ENCODE data around the gene NME7.
A peak's percentile ranks its signal among the peaks of the same experiment; 100 is the strongest.
"Not testable (repeated sequence)": the region's sequence is repeated elsewhere in the genome, so short reads cannot be mapped to it uniquely, and the experiment has no call there.

NME7 gene

GRCh38 chr1:169367686-169368405 lies at the start of gene NME7, which contains the start of gene BLZF1:
Gene NME7, minus strand, starts transcription at chr1:169367797. Its CDS starts 87 bp downstream, at chr1:169367710.
Gene BLZF1, plus strand, starts transcription at chr1:169368195. Its CDS starts 1,328 bp downstream, at chr1:169369523.
- ChIA-PET CTCF (interaction anchor here (0.6 kb wide), 1 partner anchor 851 kb away, joined by 3 read pairs; no protein-coding TSS in a partner anchor), POLR2A (ENCODE audit: low non-redundant PET) (interaction anchor here (0.6 kb wide), 1 partner anchor 204 kb away, joined by 4 read pairs; no protein-coding TSS in a partner anchor)
- DNase-seq (ENCODE audit: low spot score): peak; percentile 96
- TF ChIP-seq CTCF (conservative IDR thresholded peaks at IDR 0.05; ENCODE audit: low read depth): no peak
- H3K27ac ChIP-seq: peak within 1 kb of the TSS; percentile 82

GRCh38 chr1:169414952-169415351 lies 47.4 kb upstream of the NME7 start:
- no peak for DNase-seq (ENCODE audit: low spot score)
- ChIA-PET POLR2A (ENCODE audit: low non-redundant PET) (no interaction called here), CTCF (no interaction called here)
- no peak for TF ChIP-seq CTCF (conservative IDR thresholded peaks at IDR 0.05; ENCODE audit: low read depth)
- no peak overlapping the region for H3K27ac ChIP-seq

GRCh38 chr1:169408340-169408739 lies 40.7 kb upstream of the NME7 start:
- H3K27ac ChIP-seq; DNase-seq (ENCODE audit: low spot score); CTCF ChIA-PET; POLR2A ChIA-PET (ENCODE audit: low non-redundant PET): not testable (repeated sequence)

GRCh38 chr1:169402578-169402977 lies 35.0 kb upstream of the NME7 start:
- H3K27ac ChIP-seq; POLR2A ChIA-PET (ENCODE audit: low non-redundant PET); DNase-seq (ENCODE audit: low spot score); CTCF ChIA-PET: not testable (repeated sequence)

- CTCF ChIA-PET: interaction anchor here (0.7 kb wide), 1 partner anchor 1053 kb away, joined by 3 read pairs; no protein-coding TSS in a partner anchor
- POLR2A ChIA-PET (ENCODE audit: low non-redundant PET): no interaction called here
- TF ChIP-seq CTCF (conservative IDR thresholded peaks at IDR 0.05; ENCODE audit: low read depth): no peak
- DNase-seq (ENCODE audit: low spot score): no peak
- no peak overlapping the region for H3K27ac ChIP-seq
These were observed 28.4 kb upstream of the NME7 start for GRCh38 chr1:169395955-169396354.

- no peak for TF ChIP-seq CTCF (conservative IDR thresholded peaks at IDR 0.05; ENCODE audit: low read depth)
- ChIA-PET POLR2A (ENCODE audit: low non-redundant PET) (no interaction called here), CTCF (no interaction called here)
- no peak for DNase-seq (ENCODE audit: low spot score)
- H3K27ac ChIP-seq: no peak overlapping the region
These were observed 24.8 kb upstream of the NME7 start for GRCh38 chr1:169392406-169392805.

GRCh38 chr1:169390303-169390702 lies 22.7 kb upstream of the NME7 start:
- TF ChIP-seq CTCF (conservative IDR thresholded peaks at IDR 0.05; ENCODE audit: low read depth): no peak
- H3K27ac ChIP-seq: no peak overlapping the region
- ChIA-PET POLR2A (ENCODE audit: low non-redundant PET) (no interaction called here), CTCF (interaction anchor here (0.6 kb wide), 1 partner anchor 806 kb away, joined by 3 read pairs; no protein-coding TSS in a partner anchor)
- DNase-seq (ENCODE audit: low spot score): no peak
